Fibroblast of the aortic adventitia (primary cell): ENCODE measurements around the gene CORO1C. TPM values are rescaled to one million over a fixed set of nuclear protein-coding genes. Genes with fewer than 3 reads are reported as not detected.
A peak's percentile ranks its signal among the peaks of the same experiment; 100 is the strongest.
"Not testable (repeated sequence)": the region's sequence is repeated elsewhere in the genome, so short reads cannot be mapped to it uniquely, and the experiment has no call there.

Source experiments
- DNase-seq: peaks from one replicate; pipeline ENCODE4 v3.0.0-alpha.2; 2010; ENCODE audit warnings: low read depth
- H3K4me3 ChIP-seq: 2 replicates; pipeline ENCODE4 v1.5.1; 2011; ENCODE audit warnings: low read depth, mild to moderate bottlenecking, control low read depth, low read length, moderate library complexity
- total RNA-seq: library from RNA; depleted of rRNA; stranded (reverse); fragments of >200 nt; gene quantifications from 2 replicates; pipeline ENCODE4 v1.2.3, GENCODE V29; 2012; ENCODE audit warnings: low replicate concordance
- TF ChIP-seq, protein P1 (sequence below): IDR thresholded peaks from 2 replicates; pipeline ENCODE4 v1.5.1; 2011; ENCODE audit warnings: mild to moderate bottlenecking, low read length, control low read depth, inconsistent platforms; ENCODE audit not compliant: insufficient read depth

CORO1C gene
- total RNA-seq, 1 donor = 202 TPM

DNA sequence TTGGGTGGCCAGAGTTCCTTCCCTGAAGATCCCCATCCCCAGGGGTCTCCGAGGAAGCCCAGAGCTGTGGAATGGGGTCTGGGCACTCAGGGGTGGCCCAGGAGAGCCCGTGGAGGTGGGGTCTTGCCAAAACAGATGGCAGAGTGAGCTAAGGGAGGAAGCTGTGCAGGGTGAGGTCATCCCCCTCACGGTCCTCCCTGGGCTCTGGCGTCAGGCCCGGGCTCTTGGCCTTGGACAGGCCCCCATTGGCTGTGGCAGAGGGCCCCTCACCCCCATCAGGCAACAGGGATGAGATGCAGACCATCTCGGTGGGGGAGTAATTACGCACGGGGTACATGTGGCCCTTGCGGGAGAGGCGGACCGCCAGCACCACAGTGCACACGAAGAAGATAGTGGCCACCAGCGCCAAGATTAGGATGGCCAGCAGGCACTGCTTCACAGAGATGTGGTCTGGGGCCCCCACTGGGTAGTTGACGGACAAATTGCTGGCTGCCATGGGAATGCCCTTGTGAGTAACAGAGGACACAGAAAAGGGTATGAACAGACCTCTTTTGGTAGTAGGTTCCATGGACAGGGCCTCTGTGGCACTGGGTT is 108.3 kb downstream of the CORO1C start:
- TF ChIP-seq, protein P1, sequence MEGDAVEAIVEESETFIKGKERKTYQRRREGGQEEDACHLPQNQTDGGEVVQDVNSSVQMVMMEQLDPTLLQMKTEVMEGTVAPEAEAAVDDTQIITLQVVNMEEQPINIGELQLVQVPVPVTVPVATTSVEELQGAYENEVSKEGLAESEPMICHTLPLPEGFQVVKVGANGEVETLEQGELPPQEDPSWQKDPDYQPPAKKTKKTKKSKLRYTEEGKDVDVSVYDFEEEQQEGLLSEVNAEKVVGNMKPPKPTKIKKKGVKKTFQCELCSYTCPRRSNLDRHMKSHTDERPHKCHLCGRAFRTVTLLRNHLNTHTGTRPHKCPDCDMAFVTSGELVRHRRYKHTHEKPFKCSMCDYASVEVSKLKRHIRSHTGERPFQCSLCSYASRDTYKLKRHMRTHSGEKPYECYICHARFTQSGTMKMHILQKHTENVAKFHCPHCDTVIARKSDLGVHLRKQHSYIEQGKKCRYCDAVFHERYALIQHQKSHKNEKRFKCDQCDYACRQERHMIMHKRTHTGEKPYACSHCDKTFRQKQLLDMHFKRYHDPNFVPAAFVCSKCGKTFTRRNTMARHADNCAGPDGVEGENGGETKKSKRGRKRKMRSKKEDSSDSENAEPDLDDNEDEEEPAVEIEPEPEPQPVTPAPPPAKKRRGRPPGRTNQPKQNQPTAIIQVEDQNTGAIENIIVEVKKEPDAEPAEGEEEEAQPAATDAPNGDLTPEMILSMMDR = no peak
- DNase-seq = no peak
- H3K4me3 ChIP-seq = no peak overlapping the region

DNA sequence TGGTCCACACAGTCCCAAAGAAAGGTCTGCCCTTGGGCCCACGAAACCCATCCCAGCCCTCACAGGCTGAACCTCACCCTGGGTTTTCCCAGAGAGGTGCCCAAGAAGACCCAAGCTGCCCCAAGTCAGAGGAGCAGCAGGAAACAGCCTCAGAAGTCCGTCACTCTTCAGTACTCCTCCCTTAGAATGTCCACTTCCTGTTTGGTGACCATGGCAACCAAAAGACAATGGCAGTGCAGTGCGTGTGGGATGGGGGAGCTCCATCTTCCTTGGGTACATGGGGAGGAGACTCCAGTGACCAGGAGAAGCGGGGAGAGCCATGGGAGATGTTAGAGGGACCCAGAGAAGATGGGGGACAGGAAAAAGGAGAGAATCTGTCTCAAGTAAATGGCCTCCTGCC is 108.9 kb downstream of the CORO1C start:
- peak; percentile 48 for DNase-seq
- H3K4me3 ChIP-seq = no peak overlapping the region
- TF ChIP-seq, protein P1 = no peak

DNA sequence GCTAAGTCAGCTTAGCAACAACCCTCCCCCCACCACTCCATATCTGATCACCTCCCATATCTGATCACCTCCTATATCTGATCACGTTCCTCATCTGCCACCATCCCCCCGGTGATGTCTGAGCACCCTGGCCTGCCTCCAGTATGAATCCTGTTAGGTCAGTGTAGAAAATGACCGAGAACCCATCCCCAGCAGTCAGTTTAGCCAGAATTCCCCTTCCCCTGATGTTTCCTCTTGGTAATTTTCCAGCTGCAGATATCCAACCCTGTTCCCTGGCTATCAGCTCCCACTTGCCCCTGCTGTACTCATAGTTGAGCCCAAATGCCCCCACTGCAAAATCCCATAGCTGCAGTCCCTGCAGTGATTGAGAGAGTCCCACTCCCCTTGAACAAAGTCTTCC is 110.2 kb downstream of the CORO1C start:
- TF ChIP-seq, protein P1 = no peak
- no peak overlapping the region for H3K4me3 ChIP-seq
- DNase-seq = no peak

DNA sequence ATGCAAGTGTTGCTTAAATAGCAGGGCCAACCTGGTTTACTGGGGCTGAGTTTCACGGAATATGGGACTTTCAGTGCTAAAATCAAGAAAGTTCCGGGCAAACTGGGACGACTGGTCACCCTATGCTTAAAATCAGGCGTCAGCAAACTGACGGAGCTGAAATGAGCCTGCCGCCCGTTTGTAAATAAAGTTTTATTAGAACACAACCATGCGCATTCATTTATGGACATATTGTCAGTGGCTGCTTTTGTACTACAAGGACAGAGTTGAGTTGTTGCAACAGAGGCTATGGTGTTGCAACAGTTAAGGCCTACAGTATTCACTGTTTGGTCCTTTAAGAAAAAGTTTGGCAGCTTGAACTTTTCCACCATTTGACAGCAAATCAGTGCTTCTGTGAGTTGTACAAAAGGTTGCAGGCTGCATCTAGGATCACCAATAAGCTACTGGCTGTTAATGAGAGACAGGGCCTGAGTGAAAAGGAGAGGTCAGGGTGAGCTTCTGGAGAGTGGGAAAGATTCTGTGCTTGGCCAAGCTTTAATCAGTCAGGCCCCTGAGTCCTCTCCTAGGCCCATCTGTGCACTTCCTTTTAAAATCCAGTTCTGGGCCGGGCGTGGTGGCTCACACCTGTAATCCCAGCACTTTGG is 111.0 kb downstream of the CORO1C start:
- H3K4me3 ChIP-seq = no peak overlapping the region
- peak; percentile 85 for DNase-seq
- TF ChIP-seq, protein P1 = no peak

DNA sequence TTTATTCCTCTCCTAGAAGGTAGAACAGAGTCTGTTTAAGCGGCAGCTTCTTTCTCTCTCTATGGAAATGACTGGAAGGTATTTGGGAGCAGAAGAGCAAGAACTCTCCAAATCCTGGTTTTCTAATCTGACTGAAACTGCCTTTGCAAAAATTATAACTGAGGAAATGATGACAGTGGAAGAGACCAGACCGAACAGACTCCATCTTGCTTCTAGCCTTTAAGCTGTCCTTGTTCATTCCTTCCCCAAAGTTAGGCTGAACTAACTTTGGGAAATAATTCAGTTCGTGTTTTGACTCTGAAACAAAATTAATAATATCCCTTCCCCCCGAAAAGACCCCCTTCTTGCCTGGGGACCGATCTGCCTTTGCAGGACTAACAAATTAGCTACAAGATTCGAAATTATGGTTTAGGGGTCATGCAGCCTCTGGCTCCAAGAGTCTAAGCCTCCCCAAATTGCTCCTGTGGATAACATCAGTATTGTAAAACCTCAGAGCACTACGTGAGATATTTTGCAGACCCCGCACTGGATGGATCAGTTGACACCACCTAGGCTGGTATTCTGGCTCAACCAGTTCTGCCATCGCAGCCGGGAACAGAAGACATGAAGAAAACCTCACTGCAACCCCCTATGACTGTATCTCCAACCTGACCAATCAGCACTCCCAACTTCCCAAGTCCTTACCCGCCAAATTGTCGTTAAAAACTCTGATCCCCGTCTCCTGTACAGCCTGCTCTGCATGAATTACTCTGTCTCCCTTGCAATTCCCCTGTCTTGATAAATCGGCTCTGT is 111.8 kb downstream of the CORO1C start:
- TF ChIP-seq, protein P1 = no peak
- DNase-seq = no peak
- H3K4me3 ChIP-seq = no peak overlapping the region

DNA sequence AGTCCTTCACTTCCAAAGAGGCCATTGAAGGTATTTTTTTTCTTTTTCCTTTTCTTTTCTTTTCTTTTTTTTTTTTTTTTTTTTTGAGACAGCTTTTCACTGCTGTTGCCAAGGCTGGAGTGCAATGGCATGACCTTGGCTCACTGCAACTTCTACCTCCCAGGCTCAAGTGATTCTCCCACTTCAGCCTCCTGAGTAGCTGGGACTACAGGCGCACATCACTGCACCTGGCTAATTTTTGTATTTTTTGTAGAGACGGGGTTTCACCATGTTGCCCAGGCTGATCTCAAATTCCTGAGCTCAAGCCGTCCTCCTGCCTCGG is 112.4 kb downstream of the CORO1C start:
- DNase-seq, H3K4me3 ChIP-seq: not testable (repeated sequence)

DNA sequence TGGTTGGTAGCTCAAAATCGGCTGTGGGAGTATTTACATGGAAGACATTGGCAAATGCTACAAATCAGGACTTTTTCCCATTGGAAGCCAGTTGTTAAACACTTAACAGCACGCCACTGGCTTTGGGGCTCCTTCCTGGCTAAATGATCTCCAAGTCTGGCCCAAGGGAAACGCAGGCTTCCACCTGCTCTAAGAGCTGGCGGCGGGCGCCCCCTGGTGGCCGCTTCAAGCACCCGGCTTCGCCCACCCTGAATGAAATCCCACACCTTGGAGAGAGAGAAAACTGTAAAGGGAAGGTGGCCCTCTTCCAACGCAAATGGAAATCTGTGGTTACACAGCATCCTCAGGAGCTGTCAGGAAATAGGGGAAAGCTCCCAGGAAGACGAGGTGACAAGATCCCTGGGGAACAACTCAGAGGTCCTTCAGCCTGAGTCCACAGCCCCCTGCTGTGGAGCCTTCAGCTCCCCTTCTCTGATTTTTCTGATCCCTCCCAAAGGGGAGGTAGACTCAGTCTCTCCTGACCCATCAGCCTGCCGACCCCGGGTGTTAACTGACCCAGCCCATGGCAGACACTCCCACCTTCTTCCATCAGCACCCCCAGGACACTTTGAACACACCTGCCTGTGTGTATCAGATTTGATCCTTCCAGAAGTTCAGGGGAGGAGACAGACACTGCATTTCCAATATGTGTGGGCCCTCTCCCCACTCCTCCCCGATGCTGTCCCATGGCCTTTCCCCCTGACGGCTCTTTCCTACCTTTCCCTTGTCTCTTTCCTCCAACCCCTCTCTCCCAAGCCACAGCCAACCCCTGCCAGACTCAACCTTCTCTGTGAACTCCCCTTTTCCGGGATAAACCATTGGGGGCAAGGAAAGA is 113.0 kb downstream of the CORO1C start:
- TF ChIP-seq, protein P1 = peak; percentile 96
- no peak overlapping the region for H3K4me3 ChIP-seq
- DNase-seq = peak; percentile 91
